ENCODE data around the gene BIK.
"Not testable (repeated sequence)": the region's sequence is repeated elsewhere in the genome, so short reads cannot be mapped to it uniquely, and the experiment has no call there.

BIK gene

GRCh38 chr22:43110444-43110926 lies at the start of gene BIK:
TSS of gene BIK (plus strand) at chr22:43110750. CDS start at chr22:43124023, 13,273 bp downstream.
- DNase-seq = peak; percentile 47

GRCh38 chr22:43066134-43066533 lies 44.4 kb upstream of the BIK start:
- DNase-seq = peak; percentile 22

GRCh38 chr22:43066844-43067385 lies 43.6 kb upstream of the BIK start:
- DNase-seq = no peak

- DNase-seq = peak; percentile 84
Observed at GRCh38 chr22:43077121-43077877, 33.3 kb upstream of the BIK start.

- no peak for DNase-seq
Observed at GRCh38 chr22:43078522-43078921, 32.0 kb upstream of the BIK start.

- no peak for DNase-seq
Observed at GRCh38 chr22:43079742-43080141, 30.8 kb upstream of the BIK start.

- DNase-seq = peak; percentile 71
Observed at GRCh38 chr22:43080616-43081015, 29.9 kb upstream of the BIK start.

- no peak for DNase-seq
Observed at GRCh38 chr22:43081968-43082367, 28.6 kb upstream of the BIK start.

- no peak for DNase-seq
Observed at GRCh38 chr22:43085658-43086606, 24.6 kb upstream of the BIK start.

- no peak for DNase-seq
Observed at GRCh38 chr22:43088627-43088983, 21.9 kb upstream of the BIK start.

GRCh38 chr22:43088984-43089717 lies 21.4 kb upstream of the BIK start, which contains the start of gene TTLL1:
TSS of gene TTLL1 (minus strand) at chr22:43089391. CDS start at chr22:43075586, 13,805 bp downstream.
- DNase-seq = peak; percentile 95

- DNase-seq = peak; percentile 94
Observed at GRCh38 chr22:43090130-43090789, 20.3 kb upstream of the BIK start.

GRCh38 chr22:43092085-43092484 lies 18.5 kb upstream of the BIK start:
- no peak for DNase-seq

- peak; percentile 70 for DNase-seq
Observed at GRCh38 chr22:43094085-43094484, 16.5 kb upstream of the BIK start.

GRCh38 chr22:43094551-43094950 lies 16.0 kb upstream of the BIK start:
- DNase-seq = peak; percentile 56

- no peak for DNase-seq
Observed at GRCh38 chr22:43096420-43096819, 14.1 kb upstream of the BIK start.

GRCh38 chr22:43098356-43098755 lies 12.2 kb upstream of the BIK start:
- DNase-seq = no peak

- DNase-seq = no peak
Observed at GRCh38 chr22:43099095-43099494, 11.5 kb upstream of the BIK start.

GRCh38 chr22:43100225-43100624 lies 10.3 kb upstream of the BIK start:
- no peak for DNase-seq

GRCh38 chr22:43101306-43101705 lies 9.2 kb upstream of the BIK start:
- no peak for DNase-seq

GRCh38 chr22:43104056-43104625 lies 6.4 kb upstream of the BIK start:
- DNase-seq = not testable (repeated sequence)

GRCh38 chr22:43104950-43105349 lies 5.6 kb upstream of the BIK start:
- not testable (repeated sequence) for DNase-seq
